Measurements from ENCODE around the gene ARMH3.
A peak's percentile ranks its signal among the peaks of the same experiment; 100 is the strongest.

ARMH3 gene

DNA sequence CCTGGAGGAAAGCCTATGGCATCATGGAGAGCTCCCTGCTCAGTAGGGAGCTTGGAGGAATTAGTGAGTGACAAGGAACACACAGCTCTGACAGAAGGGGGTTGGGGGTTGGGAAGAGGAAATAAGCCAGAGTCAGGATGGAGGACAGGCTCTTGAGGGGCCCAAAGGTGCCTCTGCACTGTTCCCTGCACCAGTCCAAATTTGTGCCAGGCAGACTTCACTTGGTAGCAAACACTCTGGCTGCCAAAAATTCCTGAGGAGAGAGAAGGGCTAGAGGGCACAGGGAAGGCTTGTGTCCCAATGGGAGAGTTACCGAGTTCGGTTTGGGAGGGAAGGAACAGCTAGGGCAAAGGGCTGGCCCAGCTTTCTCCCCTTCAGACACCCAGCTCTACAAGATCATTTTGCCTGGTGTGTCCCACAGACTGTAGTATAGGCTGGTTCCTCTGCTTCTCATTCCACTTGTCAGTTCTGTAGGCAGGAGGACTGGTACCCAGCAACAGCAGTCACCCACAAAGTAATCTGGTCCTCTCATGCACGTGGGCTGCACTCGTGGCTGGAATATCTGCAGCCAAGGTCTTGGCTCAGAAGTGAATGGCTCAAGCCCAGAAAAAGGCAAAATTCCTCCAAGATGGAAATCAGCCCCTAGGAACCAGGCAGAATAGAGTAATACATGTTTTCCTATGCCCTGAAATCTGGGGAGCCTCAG is 204.4 kb downstream of the ARMH3 start:
- no peak for DNase-seq (ENCODE audit: low spot score)

- DNase-seq (ENCODE audit: low spot score) = no peak
These were observed 205.2 kb downstream of the ARMH3 start for GRCh38 chr10:101850749-101851148.

DNA sequence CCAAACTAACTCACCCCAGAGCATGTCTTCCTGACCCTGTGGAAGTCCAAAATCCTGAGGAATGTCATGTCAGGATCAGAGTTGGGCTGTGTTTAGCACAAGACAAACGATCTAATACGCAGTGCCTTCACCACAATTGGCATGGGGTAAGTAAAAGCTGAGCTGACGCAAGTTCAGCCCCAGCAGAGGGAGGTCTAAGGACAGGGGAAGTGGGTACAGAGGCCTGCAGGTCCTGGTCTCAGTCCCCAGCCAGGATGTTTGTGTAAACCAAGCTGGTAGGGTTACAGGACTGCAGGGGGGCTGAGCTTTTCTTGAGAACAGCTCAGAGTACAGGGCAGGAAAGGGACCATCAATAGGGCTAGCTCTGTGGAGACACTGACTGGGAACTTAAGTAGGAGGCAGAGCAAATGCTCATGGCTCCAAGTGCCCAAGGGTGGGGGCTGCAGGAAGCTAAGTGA is 207.1 kb downstream of the ARMH3 start:
- no peak for DNase-seq (ENCODE audit: low spot score)

GRCh38 chr10:101848408-101848807 is 207.6 kb downstream of the ARMH3 start:
- DNase-seq (ENCODE audit: low spot score) = no peak

GRCh38 chr10:101845893-101846292 is 210.1 kb downstream of the ARMH3 start:
- no peak for DNase-seq (ENCODE audit: low spot score)

DNA sequence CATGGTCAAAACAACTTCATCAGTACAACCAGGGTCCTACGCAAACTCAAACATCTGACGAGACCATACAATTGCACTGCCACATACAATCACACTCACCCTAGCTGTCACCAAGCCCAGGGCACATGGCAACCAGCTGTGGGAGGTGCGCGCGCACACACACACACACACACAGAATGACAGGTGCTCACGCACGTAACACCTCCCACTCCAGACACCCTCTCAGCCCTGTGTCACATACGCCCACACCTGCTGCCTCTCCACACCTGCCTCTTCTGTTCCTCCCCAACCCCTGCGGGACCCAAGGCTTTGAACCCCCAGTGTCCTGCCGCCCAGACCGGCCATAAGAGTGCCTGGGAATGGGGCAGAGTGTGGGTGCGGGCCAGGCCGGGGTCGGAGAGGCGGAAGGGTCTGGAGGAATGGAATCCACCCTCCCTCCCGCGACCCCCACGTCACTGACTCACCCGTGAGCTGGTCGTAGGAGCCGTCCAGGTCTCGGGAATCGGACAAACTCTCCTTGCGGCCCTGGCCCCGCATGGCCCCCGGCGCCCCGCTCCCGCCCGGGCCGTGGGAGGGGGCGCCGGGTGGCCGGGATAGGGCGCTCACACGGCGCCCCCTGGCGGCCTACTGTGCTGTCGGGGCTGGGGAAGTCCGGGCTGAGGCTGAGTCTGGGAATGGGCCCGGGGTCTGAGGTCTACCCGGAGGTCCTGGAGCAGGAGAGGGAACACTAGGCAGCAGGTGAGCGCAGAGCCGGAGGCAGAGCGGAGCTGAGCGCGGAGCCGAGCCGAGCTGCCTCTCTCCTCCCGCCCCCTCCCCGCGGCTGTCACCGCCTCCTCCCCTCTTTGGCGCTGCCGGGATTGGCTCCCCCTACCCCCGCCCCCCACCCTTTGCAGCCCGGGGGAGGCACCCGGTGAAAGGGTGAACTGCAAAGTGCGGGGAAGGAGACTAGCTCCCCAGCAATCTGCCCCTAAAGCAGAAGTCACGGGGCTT is 212.6 kb downstream of the ARMH3 start, which contains the start of gene KCNIP2:
KCNIP2 (minus strand) TSS at position 769 of the 990 bp plus-strand sequence; CDS start at position 537, 232 bp downstream.
- DNase-seq (ENCODE audit: low spot score) = peak; percentile 44

- no peak for DNase-seq (ENCODE audit: low spot score)
These were observed 214.1 kb downstream of the ARMH3 start for GRCh38 chr10:101841826-101842225.

DNA sequence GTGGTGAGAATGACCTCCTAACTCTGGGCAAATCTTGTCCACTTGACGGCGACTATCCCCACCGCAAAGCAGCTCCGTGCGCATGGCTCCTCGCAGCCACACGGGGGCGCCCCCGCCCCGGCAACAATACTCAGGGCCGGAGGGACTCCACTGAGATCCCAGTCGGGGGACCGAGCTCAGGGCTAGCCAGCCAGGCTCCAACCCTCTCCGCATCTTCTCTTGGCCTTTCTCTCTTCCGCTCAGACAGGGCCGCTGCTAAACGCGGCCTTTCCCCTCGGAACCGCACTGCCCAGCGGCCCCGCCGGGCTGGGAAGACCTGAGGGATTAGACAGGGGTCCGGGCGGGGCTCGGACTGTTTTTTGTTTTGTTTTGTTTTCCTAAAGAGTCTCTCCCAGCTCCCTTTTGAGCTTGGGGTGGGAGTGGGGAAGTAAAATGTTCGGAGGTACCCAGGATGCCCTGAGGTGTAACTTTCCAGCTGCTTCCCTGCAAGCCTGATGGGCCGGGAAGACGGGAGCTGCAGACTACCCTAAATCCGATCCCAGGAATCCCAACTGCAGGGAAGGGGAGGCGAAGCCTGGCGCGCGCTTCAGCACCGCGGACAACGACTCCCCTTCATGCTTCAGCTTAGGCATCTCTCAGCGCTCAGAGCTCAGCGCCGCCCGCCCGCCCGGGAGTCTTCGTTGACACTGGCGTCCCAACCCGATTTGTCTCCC is 215.1 kb downstream of the ARMH3 start:
- peak; percentile 75 for DNase-seq (ENCODE audit: low spot score)

- DNase-seq (ENCODE audit: low spot score) = peak; percentile 25
These were observed 215.8 kb downstream of the ARMH3 start for GRCh38 chr10:101840102-101840684.

DNA sequence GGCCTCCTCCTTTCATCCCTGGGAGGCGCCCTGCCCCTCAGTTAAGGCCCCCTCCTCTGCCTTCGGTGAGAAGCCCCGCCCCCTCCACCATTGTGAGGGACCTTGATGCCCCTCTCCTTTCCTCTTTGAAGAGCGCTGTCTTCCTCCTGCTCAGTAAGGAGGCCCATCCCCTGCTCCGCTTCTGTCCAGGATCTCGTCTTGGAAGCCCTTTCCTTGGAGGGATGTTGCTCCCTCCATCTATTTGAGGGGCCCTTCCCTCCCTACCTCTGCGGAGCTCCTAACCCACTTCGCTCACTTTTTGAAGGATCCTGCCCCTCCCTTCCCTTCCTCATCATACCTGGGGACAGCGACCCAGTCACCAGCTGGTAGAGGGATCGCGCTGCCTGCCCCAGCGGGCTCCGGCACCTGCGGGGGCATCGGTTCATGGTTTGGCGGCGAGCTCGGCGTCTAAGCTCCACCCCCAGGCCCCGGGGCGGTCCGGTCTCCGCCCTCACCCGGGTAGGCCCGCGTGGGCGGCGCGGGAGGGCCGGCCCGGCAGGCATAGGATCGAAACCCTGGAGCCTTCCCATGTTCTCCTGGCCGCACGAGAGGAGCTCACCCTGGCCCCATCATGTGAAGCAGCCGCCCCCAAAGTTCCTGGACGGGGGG is 216.4 kb downstream of the ARMH3 start:
- peak; percentile 55 for DNase-seq (ENCODE audit: low spot score)

DNA sequence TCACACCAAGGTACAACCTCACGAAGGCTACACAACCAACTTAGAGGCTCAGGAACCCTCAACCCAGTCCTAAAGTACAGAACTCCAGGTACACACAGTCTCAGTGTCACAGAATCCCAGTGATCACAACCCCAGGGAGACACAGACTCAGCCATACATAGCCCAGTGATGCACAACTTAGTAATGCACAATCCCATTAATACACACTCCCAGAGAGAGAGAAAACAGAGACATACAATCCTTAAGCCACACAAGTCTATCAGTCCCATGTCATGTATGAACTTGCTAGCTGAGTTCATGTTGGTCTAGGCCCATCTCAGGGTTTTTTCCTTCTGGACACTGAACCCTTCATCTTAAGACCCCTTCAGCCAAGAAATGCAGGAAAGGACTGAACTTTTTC is 217.0 kb downstream of the ARMH3 start:
- no peak for DNase-seq (ENCODE audit: low spot score)

GRCh38 chr10:101838416-101838970 is 217.5 kb downstream of the ARMH3 start:
- DNase-seq (ENCODE audit: low spot score) = no peak

DNA sequence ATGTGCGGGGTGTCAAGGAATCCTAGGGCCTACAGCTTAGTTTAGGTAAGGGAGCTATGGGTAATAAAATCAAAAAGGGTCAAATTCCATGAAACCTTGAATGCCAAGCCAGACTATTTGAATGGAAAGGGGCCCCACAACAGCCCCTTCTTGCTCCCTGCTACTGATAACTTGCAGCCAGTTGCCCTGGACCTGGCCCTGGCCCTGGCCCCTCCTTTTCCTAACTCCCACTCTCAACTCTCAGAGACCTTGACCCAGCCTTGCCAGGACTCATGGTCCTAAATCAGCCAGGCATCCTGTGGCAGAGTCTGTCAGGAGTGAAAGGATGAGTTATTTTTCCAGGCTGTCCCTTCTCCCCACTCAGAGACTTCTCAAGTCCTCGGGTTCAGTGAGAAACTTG is 218.2 kb downstream of the ARMH3 start:
- no peak for DNase-seq (ENCODE audit: low spot score)

- DNase-seq (ENCODE audit: low spot score) = no peak
These were observed 220.6 kb downstream of the ARMH3 start for GRCh38 chr10:101835362-101835761.

DNA sequence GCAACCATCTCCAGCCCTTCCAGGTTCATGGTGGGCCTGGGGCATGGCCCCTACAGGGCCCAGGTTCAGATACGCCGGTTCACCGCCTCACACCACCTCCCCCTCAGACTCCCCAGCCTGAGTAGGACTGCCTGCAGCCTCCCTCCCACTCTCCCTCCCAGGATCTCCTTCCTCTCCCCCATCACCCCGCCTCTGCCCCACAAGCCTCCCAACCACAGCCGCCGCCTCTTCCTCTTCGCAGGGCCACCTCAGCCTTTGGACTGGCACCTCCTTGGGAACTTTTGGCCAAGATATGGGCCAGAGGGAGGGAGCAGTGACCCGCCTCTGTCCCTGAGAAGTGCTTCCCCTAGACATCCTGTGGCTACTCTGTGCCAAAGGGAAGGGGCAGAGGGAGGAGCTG is 221.6 kb downstream of the ARMH3 start:
- peak; percentile 17 for DNase-seq (ENCODE audit: low spot score)

DNA sequence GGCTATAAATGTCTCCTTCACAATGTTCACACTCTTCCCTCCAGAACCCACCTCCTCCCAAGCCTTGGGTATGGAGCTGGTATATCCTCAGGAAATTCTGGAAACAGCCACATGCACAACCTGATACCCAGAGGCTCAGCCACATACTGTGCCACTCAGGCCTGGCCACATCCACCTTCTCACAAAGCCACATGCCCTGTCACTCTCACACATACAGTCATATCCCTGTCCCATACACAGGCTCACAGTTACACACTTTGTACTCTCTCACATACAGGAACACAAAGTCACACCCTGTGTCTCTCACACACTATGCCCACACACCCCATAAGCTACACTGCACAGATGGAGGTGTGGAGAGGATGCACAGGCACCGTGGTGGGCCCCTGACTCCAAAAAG is 222.5 kb downstream of the ARMH3 start:
- DNase-seq (ENCODE audit: low spot score) = no peak

DNA sequence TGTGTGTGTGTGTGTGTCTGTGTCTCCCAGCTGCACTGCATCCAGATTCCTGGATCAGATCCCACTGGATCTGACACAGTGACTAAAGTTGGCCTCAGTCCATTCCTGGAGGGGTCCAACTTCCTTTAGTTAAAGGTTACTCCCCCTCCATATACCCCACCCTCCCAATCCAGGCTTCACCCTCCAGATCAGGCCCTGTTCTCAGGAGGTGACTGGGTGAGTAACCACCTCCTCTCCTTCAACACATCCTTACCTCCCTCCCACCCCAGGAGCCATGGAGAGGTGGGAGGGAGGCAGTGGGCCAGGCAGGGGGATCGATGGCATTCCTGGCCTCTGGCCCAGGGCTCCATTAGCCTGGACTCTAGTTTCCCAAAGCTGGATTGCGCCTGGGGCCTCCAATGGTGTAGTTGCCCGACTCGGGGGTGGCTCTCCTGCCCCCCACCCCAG is 223.6 kb downstream of the ARMH3 start:
- no peak for DNase-seq (ENCODE audit: low spot score)

- no peak for DNase-seq (ENCODE audit: low spot score)
These were observed 224.7 kb downstream of the ARMH3 start for GRCh38 chr10:101831169-101831811.

- peak; percentile 96 for DNase-seq (ENCODE audit: low spot score)
These were observed 225.4 kb downstream of the ARMH3 start for GRCh38 chr10:101830322-101831168.

Data from CD4-positive, alpha-beta T cell treated with Interleukin-15 for 4 hours (primary cell).